ENCODE data around the gene C14orf93. TPM values are rescaled to one million over a fixed set of nuclear protein-coding genes. Genes with fewer than 3 reads are reported as not detected.

The C14orf93 gene
- total RNA-seq, 4 donors from 2014 or later = 7.2 to 18.6 (median 10.4) TPM

DNA sequence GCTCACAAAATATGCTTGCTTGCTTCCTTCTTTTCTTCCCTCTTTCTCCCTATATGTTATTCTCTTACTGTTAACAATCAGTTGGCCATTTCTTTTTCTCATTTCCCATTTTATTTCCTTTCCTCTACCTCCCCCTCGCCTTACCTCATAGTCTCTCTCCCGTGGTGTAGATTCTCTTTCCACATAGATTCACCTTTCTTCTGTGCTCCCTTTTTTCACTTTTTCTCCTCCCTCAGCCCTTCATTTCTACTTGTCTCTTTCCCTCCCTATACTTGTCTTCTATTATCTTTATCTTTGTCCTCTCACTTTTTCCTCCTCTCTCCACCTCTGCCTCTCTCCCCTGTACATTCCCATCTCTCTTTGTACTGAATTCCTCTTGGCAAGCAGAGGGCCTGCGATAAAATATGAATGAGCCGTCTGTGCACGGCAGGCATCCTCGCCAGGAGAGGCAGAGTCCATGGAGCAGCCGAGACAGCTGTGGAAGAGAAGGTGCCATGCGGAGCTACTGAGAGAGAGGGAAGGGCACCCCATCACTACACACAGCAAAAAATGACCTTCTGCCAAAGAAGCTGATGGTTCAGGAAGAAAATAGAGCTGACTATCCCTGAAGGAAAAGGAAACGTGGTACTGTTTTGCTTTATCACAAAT lies 12.1 kb downstream of the C14orf93 start:
- DNase-seq = no peak
- no peaks in the 10 kb centered on the region for H3K9me3 ChIP-seq
- TF ChIP-seq, protein P1, sequence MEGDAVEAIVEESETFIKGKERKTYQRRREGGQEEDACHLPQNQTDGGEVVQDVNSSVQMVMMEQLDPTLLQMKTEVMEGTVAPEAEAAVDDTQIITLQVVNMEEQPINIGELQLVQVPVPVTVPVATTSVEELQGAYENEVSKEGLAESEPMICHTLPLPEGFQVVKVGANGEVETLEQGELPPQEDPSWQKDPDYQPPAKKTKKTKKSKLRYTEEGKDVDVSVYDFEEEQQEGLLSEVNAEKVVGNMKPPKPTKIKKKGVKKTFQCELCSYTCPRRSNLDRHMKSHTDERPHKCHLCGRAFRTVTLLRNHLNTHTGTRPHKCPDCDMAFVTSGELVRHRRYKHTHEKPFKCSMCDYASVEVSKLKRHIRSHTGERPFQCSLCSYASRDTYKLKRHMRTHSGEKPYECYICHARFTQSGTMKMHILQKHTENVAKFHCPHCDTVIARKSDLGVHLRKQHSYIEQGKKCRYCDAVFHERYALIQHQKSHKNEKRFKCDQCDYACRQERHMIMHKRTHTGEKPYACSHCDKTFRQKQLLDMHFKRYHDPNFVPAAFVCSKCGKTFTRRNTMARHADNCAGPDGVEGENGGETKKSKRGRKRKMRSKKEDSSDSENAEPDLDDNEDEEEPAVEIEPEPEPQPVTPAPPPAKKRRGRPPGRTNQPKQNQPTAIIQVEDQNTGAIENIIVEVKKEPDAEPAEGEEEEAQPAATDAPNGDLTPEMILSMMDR (IDR thresholded peaks at IDR 0.05) = no peak
- TF ChIP-seq POLR2A (IDR thresholded peaks at IDR 0.05) = no peak
- no peaks in the 10 kb centered on the region for H3K36me3 ChIP-seq
- H3K27me3 ChIP-seq = no peaks in the 10 kb centered on the region
- peaks cover 5 to 9% of the 10 kb centered on the region in 2 donors for H3K4me1 ChIP-seq
- intact Hi-C loops (cut with DNase I; ENCODE audit: low total_unique reads) = no loop called here
- H3K4me3 ChIP-seq = no peak overlapping the region
- H3K27ac ChIP-seq = peak overlapping the region; percentile 72

DNA sequence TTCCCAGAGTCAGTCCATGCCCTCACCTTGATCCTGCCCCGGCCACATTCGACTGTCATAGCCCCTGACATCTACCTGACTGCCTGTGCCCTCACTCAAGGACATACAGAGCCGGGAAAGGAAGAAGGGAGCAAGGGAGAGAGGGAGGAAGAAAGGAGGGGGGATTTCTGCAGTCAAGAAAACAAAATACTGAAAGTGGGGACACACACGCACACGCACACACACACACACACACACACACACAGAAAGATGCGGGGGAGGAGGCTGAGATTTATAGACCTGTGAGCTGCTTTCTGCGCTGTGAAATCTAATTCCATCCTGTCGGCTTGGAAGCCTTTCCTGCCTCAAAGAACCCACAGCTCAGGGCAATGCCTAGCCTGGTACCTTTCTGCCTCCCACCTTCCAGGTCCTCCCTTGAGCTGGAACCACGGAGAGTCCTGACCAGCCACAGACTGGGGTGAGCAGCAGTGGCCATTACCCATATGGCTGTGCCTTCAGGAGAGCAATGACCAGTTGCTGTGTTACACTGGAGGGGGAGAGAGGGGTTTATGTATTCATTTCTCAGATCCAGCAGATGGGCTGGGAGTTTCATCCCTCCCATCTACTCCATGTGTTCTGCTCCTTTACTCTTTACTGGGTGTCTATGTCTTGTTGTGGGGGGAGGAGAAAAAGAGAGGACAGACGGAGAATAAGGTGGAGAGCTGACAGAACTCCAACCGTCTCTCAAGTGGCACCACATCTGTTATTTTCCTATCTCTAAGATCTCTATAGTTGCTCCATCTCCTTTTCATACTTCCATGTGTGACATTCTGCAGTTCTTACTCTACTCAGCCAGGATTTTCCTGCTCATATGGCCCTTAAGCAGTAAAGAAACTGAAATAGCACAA lies 12.9 kb downstream of the C14orf93 start:
- DNase-seq = peak; percentile 57 to 71
- Histone ChIP-seq H3K9me3 (no peaks in the 10 kb centered on the region), H3K27me3 (no peaks in the 10 kb centered on the region), H3K4me1 (peaks cover 5 to 9% of the 10 kb centered on the region in 2 donors), H3K27ac (peak overlapping the region; percentile 72), H3K36me3 (no peaks in the 10 kb centered on the region), H3K4me3 (no peak overlapping the region)
- TF ChIP-seq, protein P1 (IDR thresholded peaks at IDR 0.05) = no peak
- no peak for TF ChIP-seq POLR2A (IDR thresholded peaks at IDR 0.05)
- intact Hi-C loops (cut with DNase I; ENCODE audit: low total_unique reads) = no loop called here

DNA sequence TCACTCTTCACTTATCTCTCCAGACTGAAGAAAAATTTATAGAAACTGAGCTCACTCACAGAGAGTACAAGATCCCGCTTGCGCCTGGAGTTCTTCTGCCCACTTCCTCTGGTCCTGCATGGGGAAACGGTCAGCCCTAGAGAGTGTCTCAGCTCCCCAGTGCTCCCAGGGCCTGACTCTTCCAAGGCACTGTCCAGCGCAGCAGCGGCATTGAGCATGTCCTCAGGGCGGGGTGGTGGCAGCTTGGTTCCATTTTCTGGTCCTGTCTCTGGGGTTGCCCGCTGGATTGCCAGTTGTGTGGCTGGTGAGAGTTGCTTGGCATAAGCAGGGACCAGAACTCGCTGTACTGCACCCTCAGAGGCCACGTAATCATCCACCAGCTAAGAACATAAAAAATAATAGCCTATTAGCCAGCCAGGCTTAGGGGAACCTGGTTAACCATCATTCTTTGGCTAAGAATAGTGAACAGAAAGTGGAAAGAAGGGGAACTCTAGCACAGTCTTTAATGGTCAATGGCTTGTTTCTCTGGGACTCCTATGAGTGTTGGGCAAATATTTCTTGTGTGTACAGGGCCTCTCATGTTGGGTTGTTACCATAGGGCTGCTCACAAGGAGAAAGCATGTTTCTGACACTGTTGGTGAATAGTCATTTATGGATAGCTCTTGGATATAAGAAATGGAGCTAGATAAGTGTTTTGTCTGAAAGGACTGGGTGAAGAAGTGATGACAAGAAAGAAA lies 13.9 kb downstream of the C14orf93 start:
- Histone ChIP-seq H3K27me3 (no peaks in the 10 kb centered on the region), H3K9me3 (no peaks in the 10 kb centered on the region), H3K4me1 (peaks cover 5 to 9% of the 10 kb centered on the region in 2 donors), H3K4me3 (no peak overlapping the region), H3K36me3 (no peaks in the 10 kb centered on the region), H3K27ac (peak overlapping the region; percentile 72)
- TF ChIP-seq, protein P1 (IDR thresholded peaks at IDR 0.05) = no peak
- no peak for TF ChIP-seq POLR2A (IDR thresholded peaks at IDR 0.05)
- intact Hi-C loops (cut with DNase I; ENCODE audit: low total_unique reads) = no loop called here
- DNase-seq = no peak

DNA sequence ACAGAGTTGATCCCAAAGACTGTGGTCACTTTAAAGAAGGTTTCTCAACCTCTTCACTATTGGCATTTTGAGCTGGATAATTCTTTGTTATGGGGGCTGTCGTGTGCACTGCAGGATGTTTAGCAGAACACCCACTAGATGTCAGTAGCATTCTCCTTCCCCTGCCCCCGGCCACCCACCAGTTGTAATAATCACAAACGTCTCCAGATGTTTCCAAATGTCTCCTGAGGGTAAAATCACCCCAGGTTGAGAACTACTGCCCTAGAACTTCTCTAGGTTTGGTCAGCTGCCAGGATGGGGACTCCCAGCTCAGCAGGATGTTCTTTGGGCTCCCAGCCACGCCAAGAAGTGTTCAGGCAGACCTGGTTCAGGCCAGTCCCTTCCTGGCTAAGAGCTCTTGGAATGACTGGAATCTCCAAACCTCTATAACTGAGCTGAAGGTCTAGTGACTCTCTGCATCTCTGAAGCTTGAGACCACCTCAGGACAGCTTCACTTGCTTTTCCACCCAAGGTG lies 15.1 kb downstream of the C14orf93 start:
- peak in 1 of 2 donors; percentile 42 for DNase-seq
- TF ChIP-seq, protein P1 (IDR thresholded peaks at IDR 0.05) = peak; percentile 42 to 55 (median 52)
- no peak for TF ChIP-seq POLR2A (IDR thresholded peaks at IDR 0.05)
- Histone ChIP-seq H3K4me3 (no peak overlapping the region), H3K36me3 (no peaks in the 10 kb centered on the region), H3K4me1 (peaks cover 5 to 9% of the 10 kb centered on the region in 2 donors), H3K27ac (peak overlapping the region; percentile 22 to 36), H3K27me3 (no peaks in the 10 kb centered on the region), H3K9me3 (no peaks in the 10 kb centered on the region)
- intact Hi-C loops (cut with DNase I; ENCODE audit: low total_unique reads) = no loop called here

Data from uterus (tissue), 4 donors.